ENCODE results near the gene MRPS18A. TPM values are rescaled to one million over a fixed set of nuclear protein-coding genes. Genes with fewer than 3 reads are reported as not detected.
A peak's percentile ranks its signal among the peaks of the same experiment; 100 is the strongest.

The MRPS18A gene
- total and polyA plus RNA-seq, 2 of the 13 experiments (the other 11 are each of a cell fraction or from before 2014, with no cell fraction given) = 87.8 to 89.1 TPM

GRCh38 chr6:43668151-43669028, 19.2 kb downstream of the MRPS18A start (continued):
- TF ChIP-seq POGK (CRISPR knock-in tag; conservative IDR thresholded peaks at IDR 0.05) (0 out of 2 replicates have a peak, but pooled peaks have one; percentile 62), ZNF768 (CRISPR knock-in tag; IDR thresholded peaks at IDR 0.05) (peak; percentile 67; the same call in 1 of the 2 replicates), YEATS4 (CRISPR knock-in tag; IDR thresholded peaks at IDR 0.05; ENCODE audit: borderline replicate concordance) (no peak; the same call in 1 of the 2 replicates), HNRNPK (IDR thresholded peaks at IDR 0.05; ENCODE audit: low read depth, low read length, poor library complexity, severe bottlenecking) (no peak), ZNF558 (CRISPR knock-in tag; IDR thresholded peaks at IDR 0.05; ENCODE audit: borderline replicate concordance) (no peak), SKI (IDR thresholded peaks at IDR 0.05; ENCODE audit: partially characterized antibody) (no peak), ZMAT5 (CRISPR knock-in tag; IDR thresholded peaks at IDR 0.05; ENCODE audit: borderline replicate concordance, low read depth) (no peak), ZNF256 (CRISPR knock-in tag; conservative IDR thresholded peaks at IDR 0.05) (no peak), PAX8 (CRISPR knock-in tag; IDR thresholded peaks at IDR 0.05; ENCODE audit: borderline replicate concordance) (no peak), SNAPC2 (CRISPR knock-in tag; IDR thresholded peaks at IDR 0.05) (peak; percentile 68; the same call in 1 of the 2 replicates), RBAK (CRISPR knock-in tag; IDR thresholded peaks at IDR 0.05) (no peak; the same call in 1 of the 2 replicates), ZBTB25 (CRISPR knock-in tag; IDR thresholded peaks at IDR 0.05) (no peak), SMC3 (IDR thresholded peaks at IDR 0.05; ENCODE audit: low read length) (no peak), JUN (CRISPR knock-in tag; IDR thresholded peaks at IDR 0.05) (peak; percentile 28; the same call in 1 of the 2 replicates), POLR2A (IDR thresholded peaks at IDR 0.05; ENCODE audit: insufficient read depth in 1 of 2, low read depth in 2 of 2, low read length in 2 of 2) (0 out of 4 replicates have a peak, but pooled peaks of 1 of the 2 experiments have one; percentile 21), GTF3A (CRISPR knock-in tag; conservative IDR thresholded peaks at IDR 0.05) (no peak), DMAP1 (CRISPR knock-in tag; IDR thresholded peaks at IDR 0.05) (no peak), BORCS8-MEF2B (CRISPR knock-in tag; IDR thresholded peaks at IDR 0.05) (peak; percentile 57; the same call in 1 of the 2 replicates), ZNF687 (CRISPR knock-in tag; IDR thresholded peaks at IDR 0.05) (peak; percentile 96), TBX2 (CRISPR knock-in tag; IDR thresholded peaks at IDR 0.05; ENCODE audit: borderline replicate concordance) (peak; percentile 53; the same call in 1 of the 2 replicates), MAZ (IDR thresholded peaks at IDR 0.05; ENCODE audit: borderline replicate concordance, low read depth, low read length) (peak; percentile 91), MAZ (CRISPR knock-in tag; IDR thresholded peaks at IDR 0.05; ENCODE audit: low read depth) (no peak)

Measured in HepG2 (cell line).